Hepatic stellate cell (primary cell): ENCODE measurements around the gene MRE11.
"Not testable (repeated sequence)": the region's sequence is repeated elsewhere in the genome, so short reads cannot be mapped to it uniquely, and the experiment has no call there.

Source experiments
- DNase-seq: peaks from one replicate; pipeline ENCODE4 v3.0.0; 2011; ENCODE audit warnings: low spot score

The MRE11 gene

GRCh38 chr11:94506513-94506912, 12.9 kb upstream of the MRE11 start:
- DNase-seq, result not testable (repeated sequence)

GRCh38 chr11:94504689-94505293, 11.1 kb upstream of the MRE11 start:
- DNase-seq, result no peak

DNA sequence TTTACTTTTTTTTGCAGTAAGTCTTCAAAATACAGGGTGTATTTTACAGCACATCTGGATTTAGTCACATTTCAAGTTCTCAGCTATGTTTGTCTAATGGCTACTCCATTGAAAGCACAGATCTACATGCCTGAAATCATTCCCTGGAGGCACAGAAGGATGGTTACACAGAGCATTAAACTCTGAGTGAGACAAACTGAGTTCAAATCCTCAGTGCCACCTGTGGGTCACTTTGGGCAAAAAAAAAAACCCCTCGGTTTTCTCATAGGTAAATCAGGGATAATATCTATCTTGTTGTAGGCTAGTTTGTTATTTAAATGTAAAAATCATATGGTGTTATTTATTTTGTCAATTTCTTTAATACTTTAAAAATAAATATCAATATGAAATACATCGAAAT, 7.9 kb upstream of the MRE11 start:
- no peak for DNase-seq

DNA sequence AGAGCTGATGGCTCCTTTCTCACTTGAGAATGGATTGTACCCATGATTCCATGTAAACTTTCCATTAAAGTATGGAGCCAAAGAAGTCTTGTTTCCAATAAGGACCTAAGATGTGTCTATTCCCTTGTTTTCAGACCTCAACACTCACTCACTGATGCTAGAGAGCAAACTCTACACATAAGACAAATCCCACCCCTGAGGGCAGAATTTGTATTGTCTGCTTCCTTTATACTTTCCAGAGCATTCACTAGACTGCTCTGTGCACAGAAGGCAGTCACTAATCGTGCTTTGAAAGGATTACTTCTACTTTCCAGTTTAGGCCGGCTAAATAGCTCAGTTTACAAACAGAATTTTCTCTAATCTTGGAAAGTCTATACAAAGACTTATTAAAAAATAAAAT, 6.5 kb upstream of the MRE11 start:
- DNase-seq, result no peak

- no peak for DNase-seq
Observed at GRCh38 chr11:94494126-94494680, 559 bp upstream of the MRE11 start.

GRCh38 chr11:94486068-94486467, 7.6 kb downstream of the MRE11 start:
- DNase-seq, result no peak

DNA sequence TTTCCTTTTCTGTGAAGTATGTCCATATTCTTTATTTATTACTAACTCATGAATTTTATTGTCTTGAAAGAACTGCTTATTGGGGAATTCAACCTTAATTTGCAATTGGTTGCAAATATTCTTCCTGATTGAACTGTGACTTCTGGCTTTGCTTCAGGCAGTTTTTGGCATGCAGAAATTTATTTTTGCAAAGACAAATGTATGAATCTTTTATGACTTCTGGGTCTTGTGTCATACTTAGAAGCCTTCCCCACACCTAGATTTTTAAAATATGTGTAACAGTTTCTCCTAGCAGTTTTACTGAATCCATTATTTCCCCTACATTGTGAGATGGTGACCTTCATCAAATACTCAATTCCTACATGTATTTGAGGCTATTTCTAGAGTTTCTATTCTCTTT, 12.3 kb downstream of the MRE11 start:
- no peak for DNase-seq

DNA sequence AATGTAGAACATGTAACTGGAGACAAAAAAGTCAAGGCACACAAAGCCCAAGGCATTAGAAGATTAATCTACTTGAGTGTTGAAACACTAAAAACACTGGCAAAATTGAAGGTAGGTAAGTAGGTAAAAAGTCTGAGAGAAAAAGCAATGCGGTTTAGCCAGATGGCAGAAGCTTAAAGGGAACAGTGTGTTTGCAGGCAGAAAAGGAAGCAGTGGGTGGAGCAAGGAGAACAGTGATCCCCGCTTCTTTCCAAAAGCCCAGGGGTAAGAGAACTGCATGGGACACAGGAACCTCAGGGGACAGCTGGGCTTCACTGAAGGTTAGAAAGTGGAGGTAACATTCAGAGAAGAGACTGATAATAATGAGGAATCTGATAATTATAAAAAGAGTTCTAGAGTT, 16.0 kb downstream of the MRE11 start:
- no peak for DNase-seq

- no peak for DNase-seq
Observed at GRCh38 chr11:94472916-94473799, 20.5 kb downstream of the MRE11 start.

DNA sequence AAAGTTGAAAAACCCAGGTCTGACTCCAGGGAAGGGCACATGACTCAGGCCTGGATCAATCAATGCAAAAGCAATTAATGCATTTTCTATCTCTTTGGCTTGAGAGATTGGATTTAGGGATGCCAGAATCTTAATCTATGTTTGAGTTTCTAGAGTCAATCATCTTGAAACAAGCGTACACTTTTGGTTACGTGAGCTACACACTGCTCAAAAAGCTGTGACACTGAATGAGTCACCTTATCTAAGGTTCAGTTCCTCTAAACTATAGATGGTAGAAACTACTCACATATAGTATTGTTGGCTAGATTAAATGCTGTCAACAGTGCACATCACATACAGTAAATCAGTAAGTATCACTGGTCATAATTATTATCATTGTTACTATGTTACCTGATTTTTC, 24.2 kb downstream of the MRE11 start:
- DNase-seq, result no peak

GRCh38 chr11:94459576-94459975, 34.1 kb downstream of the MRE11 start:
- no peak for DNase-seq

DNA sequence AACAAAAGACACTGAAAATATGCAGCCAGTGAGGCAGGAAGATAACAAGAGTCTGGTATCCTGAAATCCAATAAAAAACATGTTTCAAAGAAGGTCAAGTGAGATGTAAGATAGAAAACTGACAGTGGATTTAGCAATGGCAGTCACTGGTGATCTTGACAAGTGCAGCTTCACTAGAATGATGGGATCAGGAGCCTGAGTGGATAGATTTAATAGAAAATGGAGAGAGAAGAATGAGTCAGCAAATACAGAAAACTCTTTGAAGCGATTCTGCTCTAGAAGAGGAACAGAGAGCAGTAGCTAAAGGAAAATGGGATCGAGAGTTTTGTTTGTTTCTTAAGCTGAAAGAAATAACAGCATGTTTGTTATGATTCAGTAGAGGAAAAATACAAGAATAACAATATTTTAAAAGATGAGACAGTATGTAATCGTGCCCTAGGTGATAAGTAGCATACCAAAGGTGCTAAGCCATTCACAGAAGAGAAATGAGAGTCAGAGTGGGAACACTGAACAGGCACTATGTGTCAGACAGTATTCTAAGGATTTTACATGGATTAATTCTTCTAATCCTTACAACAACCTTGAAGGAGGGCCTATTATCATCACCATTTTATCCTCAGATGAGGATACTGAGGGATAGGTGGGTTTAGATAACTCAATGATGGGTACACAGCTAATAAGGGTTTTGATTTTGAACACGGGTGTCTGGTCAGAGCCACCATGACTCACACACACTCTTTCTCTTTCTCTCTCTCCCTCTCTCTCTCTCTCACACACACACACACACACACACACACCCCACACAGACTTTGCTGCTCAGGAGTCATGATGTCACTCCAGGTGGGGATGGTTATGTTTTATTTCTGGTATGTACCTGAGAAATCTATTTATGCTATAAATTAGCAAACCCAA, 36.3 kb downstream of the MRE11 start:
- DNase-seq, result no peak

GRCh38 chr11:94455861-94456260, 37.8 kb downstream of the MRE11 start:
- no peak for DNase-seq

GRCh38 chr11:94454301-94454700, 39.3 kb downstream of the MRE11 start:
- no peak for DNase-seq

GRCh38 chr11:94452988-94453387, 40.7 kb downstream of the MRE11 start:
- no peak for DNase-seq

DNA sequence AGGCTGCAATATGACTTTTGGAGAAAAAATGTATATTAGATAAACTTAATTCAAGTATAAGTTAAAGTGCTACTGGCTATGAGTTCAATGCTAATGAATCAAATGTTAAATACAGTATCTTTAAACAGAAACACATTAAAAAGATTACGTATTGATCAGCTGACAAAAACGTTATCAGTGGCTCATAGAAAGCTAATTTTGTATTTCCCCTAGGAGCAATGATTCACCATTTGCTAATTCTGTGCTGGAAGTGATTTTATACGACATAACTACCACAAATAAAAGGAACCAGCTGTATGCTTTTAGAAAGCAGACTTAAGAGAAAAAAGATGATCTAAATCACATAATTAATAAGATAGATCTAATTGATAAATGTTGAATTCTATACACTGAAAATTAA, 43.6 kb downstream of the MRE11 start:
- DNase-seq, result no peak

DNA sequence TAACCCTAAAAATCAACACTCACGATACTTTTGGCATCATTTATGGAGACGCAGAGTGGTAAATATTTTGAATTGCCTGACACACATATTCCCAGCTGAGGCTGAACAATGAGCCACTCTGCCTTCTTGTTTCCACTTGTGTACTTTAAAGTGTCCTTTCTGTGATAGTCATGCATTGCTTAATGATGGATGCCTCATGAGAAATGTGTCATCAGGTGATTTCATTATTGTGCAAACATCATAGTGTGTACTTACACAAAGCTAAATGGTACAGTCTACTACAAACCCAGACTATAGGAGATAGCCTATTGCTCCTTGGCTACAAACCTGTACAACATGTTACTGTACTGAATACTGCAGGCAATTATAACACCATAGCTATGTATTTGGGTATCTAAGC, 44.2 kb downstream of the MRE11 start:
- DNase-seq, result no peak

GRCh38 chr11:94449029-94449428, 44.6 kb downstream of the MRE11 start:
- no peak for DNase-seq

DNA sequence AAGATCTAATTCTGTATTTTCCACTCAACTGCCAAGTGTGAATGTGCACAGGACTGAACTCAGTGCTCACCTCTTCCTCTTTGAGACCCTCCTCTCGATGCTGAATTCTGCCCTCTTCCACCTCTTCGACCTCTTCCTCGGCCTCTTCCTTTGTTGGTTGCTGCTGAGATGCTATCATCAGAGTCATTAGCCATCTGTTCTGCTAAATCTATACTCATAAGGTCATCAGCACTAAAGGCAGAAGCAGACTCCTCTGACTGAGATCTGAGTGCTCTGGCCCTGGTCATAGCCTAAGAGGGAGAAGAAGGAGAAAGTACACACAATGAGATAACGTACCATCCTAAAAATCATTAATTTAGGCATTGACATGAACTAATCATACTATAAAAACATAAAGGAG, 46.5 kb downstream of the MRE11 start:
- DNase-seq, result no peak

GRCh38 chr11:94445641-94446040, 48.0 kb downstream of the MRE11 start:
- no peak for DNase-seq

- DNase-seq, result no peak
Observed at GRCh38 chr11:94433049-94433448, 60.6 kb downstream of the MRE11 start.

- no peak for DNase-seq
Observed at GRCh38 chr11:94424662-94425061, 69.0 kb downstream of the MRE11 start.
